Astrocyte (in vitro differentiated cells and primary cell): ENCODE results near the gene MOK. TPM values are rescaled to one million over a fixed set of nuclear protein-coding genes. Genes with fewer than 3 reads are reported as not detected.
A peak's percentile ranks its signal among the peaks of the same experiment; 100 is the strongest.

ENCODE experiments used
- DNase-seq: peaks from one replicate; pipeline ENCODE4 v3.0.0-alpha.2; 2010; ENCODE audit warnings: low read depth
- FAIRE-seq: peaks from 2 replicates; lab custom pipeline; 2011; peaks lifted over from hg19 to GRCh38; lab: Jason Lieb, UNC
- H2AFZ ChIP-seq: 2 replicates; pipeline ENCODE4 v1.6.0; 2012; ENCODE audit warnings: low read depth, low read length, inconsistent platforms
- H3K27ac ChIP-seq: 2 replicates; pipeline ENCODE4 v1.5.1; 2011; ENCODE audit warnings: low read depth, low read length, inconsistent platforms
- H3K27me3 ChIP-seq: 2 replicates; pipeline ENCODE4 v1.6.0; 2011; ENCODE audit warnings: low read length, inconsistent platforms; ENCODE audit not compliant: insufficient read depth
- H3K36me3 ChIP-seq: 2 replicates; pipeline ENCODE4 v1.5.1; 2011; ENCODE audit warnings: low read length, inconsistent platforms; ENCODE audit not compliant: insufficient read depth
- H3K4me1 ChIP-seq: 2 replicates; pipeline ENCODE4 v1.5.1; 2011; ENCODE audit warnings: low read length, inconsistent platforms; ENCODE audit not compliant: insufficient read depth
- H3K4me2 ChIP-seq: 2 replicates; pipeline ENCODE4 v1.6.0; 2012; ENCODE audit warnings: low read length, inconsistent platforms
- H3K4me3 ChIP-seq: 2 replicates; pipeline ENCODE4 v1.5.1; 2011; ENCODE audit warnings: low read depth, mild to moderate bottlenecking, low read length, inconsistent platforms; ENCODE audit not compliant: insufficient read depth
- H3K79me2 ChIP-seq: 2 replicates; pipeline ENCODE4 v1.6.0; 2012; ENCODE audit warnings: mild to moderate bottlenecking, low read length, inconsistent platforms; ENCODE audit not compliant: insufficient read depth
- H3K9ac ChIP-seq: 2 replicates; pipeline ENCODE4 v1.6.0; 2012; ENCODE audit warnings: mild to moderate bottlenecking, low read length, inconsistent platforms
- H3K9me3 ChIP-seq: 2 replicates; pipeline ENCODE4 v1.5.1; 2012; ENCODE audit warnings: low read depth, mild to moderate bottlenecking, low read length, inconsistent platforms; ENCODE audit not compliant: insufficient read depth
- H4K20me1 ChIP-seq: 2 replicates; pipeline ENCODE4 v1.6.0; 2012; ENCODE audit warnings: low read length, inconsistent platforms; ENCODE audit not compliant: insufficient read depth
- H3K27ac Mint-ChIP-seq: one replicate; pipeline ENCODE4 v1.8.0; 2021; ENCODE audit warnings: mild to moderate bottlenecking, mixed read lengths; ENCODE audit not compliant: unreplicated experiment
- H3K27me3 Mint-ChIP-seq: one replicate; pipeline ENCODE4 v1.8.0; 2021; ENCODE audit warnings: low read depth, mixed read lengths; ENCODE audit not compliant: unreplicated experiment
- H3K36me3 Mint-ChIP-seq: one replicate; pipeline ENCODE4 v1.8.0; 2021; ENCODE audit warnings: low read depth, mixed read lengths; ENCODE audit not compliant: unreplicated experiment
- H3K4me1 Mint-ChIP-seq: one replicate; pipeline ENCODE4 v1.8.0; 2021; ENCODE audit warnings: low read depth, mixed read lengths; ENCODE audit not compliant: unreplicated experiment
- H3K4me3 Mint-ChIP-seq: one replicate; pipeline ENCODE4 v1.8.0; 2021; ENCODE audit warnings: mild to moderate bottlenecking, moderate library complexity, mixed read lengths; ENCODE audit not compliant: unreplicated experiment
- H3K9me3 Mint-ChIP-seq: one replicate; pipeline ENCODE4 v1.8.0; 2021; ENCODE audit warnings: mild to moderate bottlenecking, mixed read lengths; ENCODE audit not compliant: unreplicated experiment
- CTCF ChIP-seq: IDR thresholded peaks from 2 replicates; pipeline ENCODE4 v1.5.1; 2011; ENCODE audit warnings: low read depth, mild to moderate bottlenecking, inconsistent platforms, low read length, moderate library complexity; ENCODE audit not compliant: insufficient read depth
- EZH2 ChIP-seq: IDR thresholded peaks from 2 replicates; pipeline ENCODE4 v1.6.1; 2012; ENCODE audit warnings: mild to moderate bottlenecking, low read length, inconsistent platforms; ENCODE audit not compliant: insufficient read depth
- total RNA-seq: library from RNA; stranded (reverse); gene quantifications from 2 replicates; pipeline ENCODE4 v1.2.1, GENCODE V29; 2021

The MOK gene
- total RNA-seq, 1 donor from 2014 or later, result 9.3 TPM

GRCh38 chr14:102231476-102232347 lies 73.3 kb downstream of the MOK start:
- Histone ChIP-seq H3K36me3 (peaks cover 24% of the 10 kb centered on the region), H3K9me3 (no peaks in the 10 kb centered on the region), H3K27me3 (no peaks in the 10 kb centered on the region), H3K4me2 (no peak overlapping the region), H3K27ac (no peak overlapping the region), H4K20me1 (no peaks in the 10 kb centered on the region), H3K9ac (no peak overlapping the region), H3K4me3 (no peak overlapping the region), H3K4me1 (peaks cover 13% of the 10 kb centered on the region), H2AFZ (no peak overlapping the region), H3K79me2 (peaks cover 31% of the 10 kb centered on the region)
- FAIRE-seq (no peak), DNase-seq (no peak)
- no peaks in the 10 kb centered on the region for H3K9me3 Mint-ChIP-seq
- peaks cover 4% of the 10 kb centered on the region for H3K36me3 Mint-ChIP-seq
- no peak overlapping the region for H3K27ac Mint-ChIP-seq
- no peaks in the 10 kb centered on the region for H3K4me1 Mint-ChIP-seq
- H3K4me3 Mint-ChIP-seq, result no peak overlapping the region
- no peak for TF ChIP-seq CTCF
- TF ChIP-seq EZH2, result no peak
- peaks cover 8% of the 10 kb centered on the region for H3K27me3 Mint-ChIP-seq

DNA sequence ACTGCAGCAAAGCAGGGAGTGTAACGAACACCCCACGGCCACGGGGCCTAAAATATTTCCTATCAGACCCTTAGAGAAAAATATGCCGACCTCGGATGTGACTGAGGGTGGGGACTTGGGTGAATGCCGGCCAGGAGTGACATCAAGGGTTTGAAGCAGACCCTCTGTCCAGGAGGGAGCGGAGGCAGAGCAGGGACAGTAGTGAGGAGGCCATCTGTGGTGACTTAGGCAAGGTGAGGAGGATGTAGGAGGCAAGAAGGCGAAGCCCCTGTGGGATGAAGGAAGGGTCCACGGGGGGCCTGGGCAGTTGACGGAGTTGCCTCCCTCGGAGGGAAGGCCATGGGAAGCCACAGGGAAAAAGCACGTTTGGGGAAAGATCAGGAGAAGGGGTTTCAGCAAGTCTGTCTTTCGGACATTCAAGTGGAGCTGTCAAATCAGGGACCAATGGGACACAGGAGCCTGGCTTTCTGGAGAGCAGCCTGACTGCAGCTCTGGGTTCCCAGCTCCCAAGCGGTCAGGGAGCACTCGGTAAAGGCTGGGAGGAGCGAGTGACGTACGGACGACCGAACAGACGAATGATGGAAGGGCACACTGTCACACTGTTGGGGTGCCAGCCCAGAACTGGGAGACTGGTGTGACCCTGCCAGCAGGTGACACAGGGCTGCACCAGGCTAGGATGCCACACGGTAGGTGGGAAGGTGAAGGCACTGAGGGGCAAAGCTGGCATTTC lies 74.3 kb downstream of the MOK start:
- Mint-ChIP-seq H3K36me3 (peaks cover 6% of the 10 kb centered on the region), H3K4me3 (peak overlapping the region; percentile 21)
- DNase-seq, result no peak

More for the DNA sequence above, 74.3 kb downstream of the MOK start:
- Mint-ChIP-seq H3K27ac (no peak overlapping the region), H3K4me1 (no peaks in the 10 kb centered on the region), H3K9me3 (no peaks in the 10 kb centered on the region), H3K27me3 (peaks cover 8% of the 10 kb centered on the region)
- peaks cover 13% of the 10 kb centered on the region for H3K4me1 ChIP-seq
- peaks cover 20% of the 10 kb centered on the region for H3K79me2 ChIP-seq
- no peak overlapping the region for H3K4me2 ChIP-seq
- H3K27ac ChIP-seq, result no peak overlapping the region
- H3K36me3 ChIP-seq, result peaks cover 24% of the 10 kb centered on the region
- no peaks in the 10 kb centered on the region for H4K20me1 ChIP-seq
- no peak overlapping the region for H3K9ac ChIP-seq
- H3K27me3 ChIP-seq, result no peaks in the 10 kb centered on the region
- TF ChIP-seq EZH2 (no peak), CTCF (no peak)
- FAIRE-seq, result no peak
- no peak overlapping the region for H2AFZ ChIP-seq
- no peak overlapping the region for H3K4me3 ChIP-seq
- H3K9me3 ChIP-seq, result no peaks in the 10 kb centered on the region
